DOHH2 (cell line): ENCODE results near the gene PPP1R15B.

Experiments used
- CTCF ChIP-seq: fragments of 200-600 bp; sonication (generic); IDR thresholded peaks from one replicate; pipeline ENCODE4 v1.5.1; 2014; ENCODE audit warnings: antibody characterized with exemption, mild to moderate bottlenecking, low read depth, low read length; ENCODE audit not compliant: poor library complexity, severe bottlenecking
- EZH2phosphoT487 ChIP-seq: fragments of 200-600 bp; sonication (generic); IDR thresholded peaks from 2 replicates; pipeline ENCODE4 v1.6.1; 2017; ENCODE audit warnings: borderline replicate concordance, mild to moderate bottlenecking, antibody characterized with exemption, low read length, moderate library complexity, mixed read lengths

DNA sequence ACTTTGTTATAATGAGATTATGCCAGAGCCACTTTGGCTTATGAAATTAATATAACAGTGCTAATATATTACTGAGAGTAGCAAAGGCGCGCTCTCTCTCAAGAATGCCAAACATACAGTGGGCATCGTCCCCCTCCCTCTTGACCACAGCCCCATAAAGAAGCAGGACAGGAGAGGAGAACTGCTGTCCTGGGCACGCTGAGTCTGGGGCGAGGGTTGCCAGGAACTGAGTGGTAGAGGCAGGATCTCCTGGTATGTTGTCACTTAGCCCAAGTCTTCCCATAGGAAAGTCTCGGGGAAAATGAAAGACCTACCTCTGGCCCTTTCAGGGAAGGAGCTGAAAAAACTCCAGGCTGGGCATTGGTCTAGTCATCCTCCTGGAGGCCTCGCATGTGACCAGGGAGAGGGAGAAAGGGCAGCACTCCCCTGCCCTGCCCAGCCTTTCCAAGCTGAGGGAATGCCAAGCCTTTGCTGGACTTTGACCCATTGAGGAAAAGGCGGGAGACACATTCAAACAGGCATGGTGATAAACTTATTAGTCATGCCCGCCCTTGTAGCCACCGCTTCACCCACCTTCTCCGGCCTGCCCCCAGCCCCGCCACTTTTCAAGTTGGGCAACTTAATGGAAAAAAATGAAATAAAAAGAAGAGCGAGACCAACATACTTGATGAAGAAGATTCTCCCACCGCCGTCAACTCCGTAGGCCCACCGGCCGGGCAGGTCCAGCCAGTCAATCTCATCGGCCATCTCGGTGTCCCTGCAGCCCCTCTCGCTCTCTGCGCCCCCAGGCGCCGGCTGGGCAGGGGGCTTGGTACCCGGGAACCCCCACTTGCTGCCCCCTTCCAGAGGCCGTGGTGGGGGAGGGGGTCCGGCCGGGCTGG lies 34.5 kb downstream of the PPP1R15B start:
- TF ChIP-seq CTCF (no peak), EZH2phosphoT487 (no peak)
